IMR-90 (cell line): ENCODE data around the gene KDM1A. TPM values are rescaled to one million over a fixed set of nuclear protein-coding genes. Genes with fewer than 3 reads are reported as not detected.

Source experiments
- ATAC-seq: fragments of 200-7000 bp; cut with Tn5 transposase; 2 replicates; pipeline ENCODE4 v1.9.1; 2020; ENCODE audit warnings: low read depth, mild to moderate bottlenecking, moderate library complexity
- BruUV-seq: library from RNA; stranded (reverse); fragments of 400-500 nt; replicated peaks from 2 replicates; lab custom pipeline; 2021; lab: Mats Ljungman, UMichigan
- CTCF ChIA-PET: fragments of 300-600 bp; formaldehyde crosslinking; extraction: SDS; loops from one replicate; lab custom pipeline; 2021; ENCODE audit warnings: antibody characterized with exemption; lab: Yijun Ruan, JAX
- POLR2A ChIA-PET: fragments of 300-600 bp; sonication (Branson Sonifier 250); formaldehyde crosslinking; loops from one replicate; lab custom pipeline; 2022; ENCODE audit warnings: antibody characterized with exemption; ENCODE audit not compliant: unreplicated experiment; lab: Charles Lee
- DNase-seq: peaks from one replicate; pipeline ENCODE4 v3.0.0; 2013
- H2AFZ ChIP-seq: replicated peaks from 2 replicates; pipeline ENCODE3; 2013; ENCODE audit warnings: low read length, mild to moderate bottlenecking; ENCODE audit not compliant: poor library complexity
- H2AK5ac ChIP-seq: 2 replicates; pipeline ENCODE4 v1.6.1; 2013; ENCODE audit warnings: low read depth, low read length, inconsistent platforms
- H2AK9ac ChIP-seq: replicated peaks from 2 replicates; pipeline ENCODE3; 2013; ENCODE audit warnings: mild to moderate bottlenecking, low read depth, low read length, moderate library complexity; ENCODE audit not compliant: poor library complexity
- H2BK120ac ChIP-seq: 2 replicates; pipeline ENCODE4 v1.6.1; 2013; ENCODE audit warnings: low read depth, low read length, inconsistent platforms
- H2BK15ac ChIP-seq: 3 replicates; pipeline ENCODE4 v1.6.1; 2013; ENCODE audit warnings: low read depth, low read length, inconsistent platforms
- H2BK20ac ChIP-seq: 2 replicates; pipeline ENCODE4 v1.6.1; 2013; ENCODE audit warnings: low read depth, mild to moderate bottlenecking, inconsistent platforms, low read length, moderate library complexity
- H2BK5ac ChIP-seq: 2 replicates; pipeline ENCODE4 v1.6.1; 2013; ENCODE audit warnings: mild to moderate bottlenecking, low read depth, low read length, inconsistent platforms; ENCODE audit not compliant: poor library complexity, severe bottlenecking
- H3K14ac ChIP-seq: replicated peaks from 2 replicates; pipeline ENCODE4 v1.6.1; 2013; ENCODE audit warnings: low read depth, low read length, inconsistent platforms
- H3K18ac ChIP-seq: 2 replicates; pipeline ENCODE4 v1.6.1; 2013; ENCODE audit warnings: low read depth, low read length, control low read depth
- H3K23ac ChIP-seq: 2 replicates; pipeline ENCODE4 v1.6.1; 2013; ENCODE audit warnings: low read depth, low read length, inconsistent platforms
- H3K27ac ChIP-seq: 2 replicates; pipeline ENCODE4 v1.5.1; 2013; ENCODE audit warnings: mild to moderate bottlenecking, control low read depth, low read length; ENCODE audit not compliant: insufficient read depth
- H3K27me3 ChIP-seq: 2 replicates; pipeline ENCODE4 v1.6.1; 2013; ENCODE audit warnings: low read length; ENCODE audit not compliant: control insufficient read depth, insufficient read depth
- H3K36me3 ChIP-seq: 2 replicates; pipeline ENCODE4 v1.6.1; 2013; ENCODE audit warnings: low read length, mixed read lengths; ENCODE audit not compliant: control insufficient read depth, insufficient read depth
- H3K4ac ChIP-seq: 2 replicates; pipeline ENCODE4 v1.6.1; 2013; ENCODE audit warnings: low read depth, low read length, inconsistent platforms
- H3K4me1 ChIP-seq: 2 replicates; pipeline ENCODE4 v1.6.1; 2013; ENCODE audit warnings: low read length, mixed read lengths; ENCODE audit not compliant: control insufficient read depth, insufficient read depth
- H3K4me2 ChIP-seq: 2 replicates; pipeline ENCODE4 v1.6.1; 2013; ENCODE audit warnings: low read depth, mild to moderate bottlenecking, control low read depth, low read length, moderate library complexity
- H3K4me3 ChIP-seq: 2 replicates; pipeline ENCODE4 v1.5.1; 2013; ENCODE audit warnings: low read depth, mild to moderate bottlenecking, control low read depth, low read length, moderate library complexity; ENCODE audit not compliant: insufficient read depth
- H3K56ac ChIP-seq: 2 replicates; pipeline ENCODE4 v1.6.1; 2013; ENCODE audit warnings: low read length, inconsistent platforms; ENCODE audit not compliant: insufficient read depth; ENCODE audit errors: extremely low read depth
- H3K79me1 ChIP-seq, 2 experiments: 2 replicates each; pipeline ENCODE4 v1.6.1; 2013; ENCODE audit warnings: low read length in 2 of 2, inconsistent platforms in 1 of 2, low read depth in 1 of 2
- H3K9ac ChIP-seq: 2 replicates; pipeline ENCODE4 v1.6.1; 2013; ENCODE audit warnings: low read depth, low read length, control low read depth
- H3K9me1 ChIP-seq: 2 replicates; pipeline ENCODE4 v1.6.1; 2013; ENCODE audit warnings: low read length, inconsistent platforms; ENCODE audit not compliant: insufficient read depth
- H3K9me3 ChIP-seq: 2 replicates; pipeline ENCODE4 v1.6.1; 2013; ENCODE audit warnings: low read length; ENCODE audit not compliant: control insufficient read depth, insufficient read depth
- H4K20me1 ChIP-seq: 2 replicates; pipeline ENCODE4 v1.6.1; 2013; ENCODE audit warnings: low read length, inconsistent platforms; ENCODE audit not compliant: insufficient read depth
- H4K5ac ChIP-seq: 2 replicates; pipeline ENCODE4 v1.6.1; 2013; ENCODE audit warnings: mild to moderate bottlenecking, low read depth, low read length, control low read depth
- H4K8ac ChIP-seq, 2 experiments: 2 replicates each; pipeline ENCODE4 v1.6.1; 2013; ENCODE audit warnings: low read depth in 2 of 2, low read length in 2 of 2, control low read depth in 1 of 2, inconsistent platforms in 1 of 2
- H4K91ac ChIP-seq: 2 replicates; pipeline ENCODE4 v1.6.1; 2013; ENCODE audit warnings: low read depth, low read length, inconsistent platforms; ENCODE audit not compliant: insufficient read depth
- CHD1 ChIP-seq: IDR thresholded peaks from 2 replicates; pipeline ENCODE4 v1.6.1; 2012; ENCODE audit warnings: low read depth, low read length, improper control_type of control experiment
- CTCF ChIP-seq: conservative IDR thresholded peaks from 2 replicates; pipeline ENCODE4 v1.5.1; 2012; ENCODE audit warnings: mild to moderate bottlenecking, low read depth, low read length, improper control_type of control experiment
- ELK1 ChIP-seq: fragments of 150-350 bp; IDR thresholded peaks from 2 replicates; pipeline ENCODE4 v1.6.1; 2016; ENCODE audit warnings: low read depth, mild to moderate bottlenecking, low read length, moderate library complexity, borderline replicate concordance
- FOS ChIP-seq: fragments of 150-350 bp; IDR thresholded peaks from 2 replicates; pipeline ENCODE4 v1.6.1; 2016; ENCODE audit warnings: low read depth, low read length
- MAFK ChIP-seq: IDR thresholded peaks from 2 replicates; pipeline ENCODE4 v1.6.1; 2012; ENCODE audit warnings: low read depth, low read length, improper control_type of control experiment
- MAZ ChIP-seq: IDR thresholded peaks from 2 replicates; pipeline ENCODE4 v1.6.1; 2012; ENCODE audit warnings: low read depth, mild to moderate bottlenecking, low read length, improper control_type of control experiment, moderate library complexity, borderline replicate concordance
- NFE2L2 ChIP-seq: fragments of 150-350 bp; IDR thresholded peaks from 2 replicates; pipeline ENCODE4 v1.6.1; 2016; ENCODE audit warnings: low read depth, mild to moderate bottlenecking, low read length
- RAD21 ChIP-seq: IDR thresholded peaks from 2 replicates; pipeline ENCODE4 v1.6.1; 2012; ENCODE audit warnings: low read length, improper control_type of control experiment
- RCOR1 ChIP-seq: IDR thresholded peaks from 2 replicates; pipeline ENCODE4 v1.6.1; 2012; ENCODE audit warnings: mild to moderate bottlenecking, low read length, improper control_type of control experiment; ENCODE audit not compliant: insufficient replicate concordance
- RFX5 ChIP-seq: IDR thresholded peaks from 2 replicates; pipeline ENCODE4 v1.8.0; 2012; ENCODE audit warnings: low read depth, mild to moderate bottlenecking, low read length, moderate library complexity
- WGBS, 2 experiments: methylation state at CpG; one replicate each; pipeline versions ENCODE4 v1.1.5 to v1.1.7; 2013; ENCODE audit warnings: missing lambda C conversion rate in 2 of 2; ENCODE audit not compliant: insufficient read length in 1 of 2; ENCODE audit errors: extremely low coverage in 2 of 2; 5-methylcytosine and 5-hydroxymethylcytosine counted together
- dilution Hi-C: fragments of 300-500 bp; cut with HindIII; formaldehyde crosslinking; loops from one replicate; pipeline ENCODE4 v1.14.3; 2018; ENCODE audit warnings: low sequenced_read_pairs; ENCODE audit not compliant: unreplicated experiment
- in situ Hi-C: fragments of 300-500 bp; cut with MboI; formaldehyde crosslinking; loops from 3 replicates; pipeline ENCODE4 v1.14.3; 2019; ENCODE audit warnings: low sequenced_read_pairs, inconsistent platforms, mixed read lengths
- intact Hi-C: fragments of 100-400 bp; cut with micrococcal nuclease; formaldehyde crosslinking; loops from 2 replicates; pipeline ENCODE4 v1.10.0; 2022
- polyA plus RNA-seq, 3 experiments: library from polyadenylated mRNA; depleted of rRNA; stranded (reverse); fragments of >200 nt; gene quantifications; 2 replicates each; pipeline ENCODE4 v1.2.3, GENCODE V29; 2012; ENCODE audit warnings: low replicate concordance in 1 of 3
- total RNA-seq: library from RNA; depleted of rRNA; stranded (reverse); fragments of >200 nt; gene quantifications from 2 replicates; pipeline ENCODE4 v1.2.3, GENCODE V29; 2012

The KDM1A gene
- total and polyA plus RNA-seq, 2 of the 4 experiments (the other 2 are of a cell fraction), result 58.7 to 104 TPM

DNA sequence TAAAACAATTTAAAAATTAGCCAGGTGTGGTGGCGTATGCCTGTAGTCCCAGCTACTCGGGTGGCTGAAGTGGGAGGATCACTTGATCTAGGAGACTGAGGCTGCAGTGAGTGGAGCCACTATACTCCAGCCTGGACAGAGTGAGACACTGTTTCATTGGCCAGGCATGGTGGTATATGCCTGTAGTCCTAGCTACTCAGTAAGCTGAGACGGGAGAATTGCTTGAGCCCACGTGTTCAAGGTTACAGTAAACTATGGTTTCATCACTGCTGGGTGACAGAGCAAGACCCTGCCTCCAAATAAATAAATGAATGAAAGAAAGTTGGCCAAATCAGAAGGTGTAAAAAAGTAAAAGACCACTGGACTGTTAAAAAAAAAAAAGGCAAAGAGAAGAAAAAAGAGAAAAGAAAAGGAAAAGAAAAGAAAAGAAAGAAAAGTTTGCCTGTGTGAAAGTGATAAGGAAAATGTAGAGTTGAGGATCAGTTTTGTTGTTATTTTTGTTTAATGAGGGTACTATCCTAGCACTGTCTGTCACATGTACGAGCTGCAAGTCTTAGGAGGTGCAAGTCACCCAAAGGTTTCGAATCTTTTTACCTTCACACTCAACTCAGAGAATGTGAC, 97.1 kb downstream of the KDM1A start:
- no peak overlapping the region for H2AK9ac ChIP-seq
- H2AK5ac ChIP-seq, result no peak overlapping the region
- peaks cover 14% of the 10 kb centered on the region for H3K4me1 ChIP-seq
- no peak overlapping the region for H4K91ac ChIP-seq
- no peak overlapping the region for H2BK20ac ChIP-seq
- no peak overlapping the region for H4K8ac ChIP-seq
- no peaks in the 10 kb centered on the region for H3K27me3 ChIP-seq
- no peak overlapping the region for H3K9ac ChIP-seq
- H2BK5ac ChIP-seq, result no peak overlapping the region
- no peak overlapping the region for H2BK15ac ChIP-seq
- 0 out of 2 replicates have a peak overlapping the region, but pooled peaks have one; percentile 1 for H3K14ac ChIP-seq
- BruUV-seq, result no TSS peak
- no peak overlapping the region for H2AFZ ChIP-seq
- no peak overlapping the region for H2BK120ac ChIP-seq
- H4K20me1 ChIP-seq, result peaks cover 71% of the 10 kb centered on the region
- no CpG with 5 or more reads among the region's 6 CpGs for WGBS, 2 experiments
- POLR2A ChIA-PET, result no interaction called here
- CTCF ChIA-PET, result no interaction called here
- H3K18ac ChIP-seq, result no peak overlapping the region
- H3K9me3 ChIP-seq, result no peaks in the 10 kb centered on the region
- no peak overlapping the region for H3K27ac ChIP-seq
- intact Hi-C loops, result no loop called here
- DNase-seq (no peak), ATAC-seq (no peak)
- H3K4me3 ChIP-seq, result no peak overlapping the region
- no peak overlapping the region for H3K4me2 ChIP-seq
- no peak overlapping the region for H3K4ac ChIP-seq
- H3K56ac ChIP-seq, result no peak overlapping the region
- H3K79me1 ChIP-seq, result peaks cover 13 to 86% of the 10 kb centered on the region in 2 experiments; a peak in 3 of 4 replicates
- in situ Hi-C loops, result no loop called here
- H3K9me1 ChIP-seq, result peaks cover 22% of the 10 kb centered on the region; the same call in 1 of the 2 replicates
- TF ChIP-seq RCOR1 (no peak), CTCF (no peak), MAFK (no peak), ELK1 (no peak), CHD1 (no peak), RFX5 (no peak), MAZ (no peak), RAD21 (no peak), NFE2L2 (no peak), FOS (no peak)
- no peaks in the 10 kb centered on the region for H3K36me3 ChIP-seq
- dilution Hi-C loops, result no loop called here
- no peak overlapping the region for H4K5ac ChIP-seq
- H3K23ac ChIP-seq, result no peak overlapping the region; the same call in 1 of the 2 replicates
